Sigmoid colon (tissue), 4 donors: ENCODE measurements around the gene RTF1.

ENCODE experiments used
- EP300 ChIP-seq, 4 donors: sonication (generic); formaldehyde crosslinking; IDR thresholded peaks; one replicate each; pipeline ENCODE4 v1.6.1; 2017; ENCODE audit warnings: antibody characterized with exemption in 4 of 4
- TF ChIP-seq, protein P1 (sequence below), 4 experiments: fragments of 450-650 bp in 3 of 4; fragments of 200-600 bp in 1 of 4; IDR thresholded peaks; one replicate each; pipeline ENCODE4 v1.5.1; 2016 to 2019; ENCODE audit warnings: antibody characterized with exemption in 4 of 4, mild to moderate bottlenecking in 3 of 4, moderate library complexity in 2 of 4

- TF ChIP-seq, protein P1, sequence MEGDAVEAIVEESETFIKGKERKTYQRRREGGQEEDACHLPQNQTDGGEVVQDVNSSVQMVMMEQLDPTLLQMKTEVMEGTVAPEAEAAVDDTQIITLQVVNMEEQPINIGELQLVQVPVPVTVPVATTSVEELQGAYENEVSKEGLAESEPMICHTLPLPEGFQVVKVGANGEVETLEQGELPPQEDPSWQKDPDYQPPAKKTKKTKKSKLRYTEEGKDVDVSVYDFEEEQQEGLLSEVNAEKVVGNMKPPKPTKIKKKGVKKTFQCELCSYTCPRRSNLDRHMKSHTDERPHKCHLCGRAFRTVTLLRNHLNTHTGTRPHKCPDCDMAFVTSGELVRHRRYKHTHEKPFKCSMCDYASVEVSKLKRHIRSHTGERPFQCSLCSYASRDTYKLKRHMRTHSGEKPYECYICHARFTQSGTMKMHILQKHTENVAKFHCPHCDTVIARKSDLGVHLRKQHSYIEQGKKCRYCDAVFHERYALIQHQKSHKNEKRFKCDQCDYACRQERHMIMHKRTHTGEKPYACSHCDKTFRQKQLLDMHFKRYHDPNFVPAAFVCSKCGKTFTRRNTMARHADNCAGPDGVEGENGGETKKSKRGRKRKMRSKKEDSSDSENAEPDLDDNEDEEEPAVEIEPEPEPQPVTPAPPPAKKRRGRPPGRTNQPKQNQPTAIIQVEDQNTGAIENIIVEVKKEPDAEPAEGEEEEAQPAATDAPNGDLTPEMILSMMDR (IDR thresholded peaks at IDR 0.05): no peak
- TF ChIP-seq EP300 (IDR thresholded peaks at IDR 0.05): no peak
These were observed 20.8 kb upstream of the RTF1 start for GRCh38 chr15:41396111-41396510.
